ENCODE data around the gene HAP1.
A peak's percentile ranks its signal among the peaks of the same experiment; 100 is the strongest.
"Not testable (repeated sequence)": the region's sequence is repeated elsewhere in the genome, so short reads cannot be mapped to it uniquely, and the experiment has no call there.

HAP1 gene

DNA sequence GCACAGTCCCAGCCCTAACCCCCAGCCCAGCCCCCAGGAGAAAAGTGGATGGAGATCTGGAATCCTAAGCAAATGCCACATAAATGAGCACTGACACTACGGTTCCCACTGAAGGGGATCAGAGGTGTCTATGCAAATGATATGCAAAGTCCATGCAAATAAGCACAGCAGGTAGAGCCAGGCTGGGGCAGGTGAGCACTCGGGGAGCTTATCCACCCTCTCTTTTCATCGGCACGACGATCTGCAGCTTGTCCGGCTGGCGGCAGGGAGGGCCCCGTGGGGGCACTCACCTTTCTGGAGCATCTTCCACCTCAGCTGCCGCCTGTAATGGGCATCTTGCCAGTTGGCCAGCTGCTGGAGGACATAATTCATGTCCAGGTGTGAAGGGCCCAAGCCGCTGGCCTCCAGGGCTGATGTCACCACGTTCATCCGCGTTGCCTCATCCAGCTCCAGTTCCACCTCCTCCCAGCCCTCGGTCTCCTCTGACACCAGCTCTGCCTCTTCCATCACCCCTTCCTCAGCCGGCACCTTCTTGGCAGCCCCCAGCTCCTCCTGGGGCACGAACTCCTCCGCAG is 9.9 kb downstream of the HAP1 start:
- DNase-seq = no peak

DNA sequence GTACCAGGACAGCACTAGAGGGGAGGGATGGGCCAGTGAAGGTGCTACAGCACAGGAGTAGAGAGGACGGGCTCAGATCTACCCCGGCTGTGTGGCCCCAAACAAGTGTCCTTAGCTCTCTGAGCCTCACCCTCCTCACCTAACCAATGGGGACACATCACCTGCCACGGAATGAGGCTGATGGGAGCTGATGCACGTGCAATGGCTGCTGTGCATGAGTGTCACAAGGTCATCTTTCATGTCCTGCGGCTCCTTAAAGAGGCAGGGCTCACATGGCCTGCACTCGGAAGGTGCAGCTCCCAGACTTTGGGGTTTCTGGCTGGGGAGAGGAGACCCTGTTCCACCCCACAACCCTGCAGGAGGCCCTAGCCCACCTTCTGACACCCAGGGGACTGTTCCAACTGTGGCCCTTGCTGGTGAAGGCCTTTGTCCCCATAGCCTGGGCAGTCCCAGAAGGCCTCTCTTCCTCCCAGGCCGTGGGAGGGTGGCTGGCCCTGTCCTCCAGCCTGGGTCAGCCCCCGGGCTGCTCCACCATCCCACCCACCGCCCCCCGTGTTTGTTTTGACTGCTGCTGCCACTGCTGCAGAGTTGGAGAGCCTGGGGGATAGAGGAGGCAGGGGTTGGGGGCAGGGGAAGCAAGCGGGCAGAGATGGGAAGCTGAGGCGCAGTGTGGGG is 10.5 kb downstream of the HAP1 start:
- DNase-seq = no peak

DNA sequence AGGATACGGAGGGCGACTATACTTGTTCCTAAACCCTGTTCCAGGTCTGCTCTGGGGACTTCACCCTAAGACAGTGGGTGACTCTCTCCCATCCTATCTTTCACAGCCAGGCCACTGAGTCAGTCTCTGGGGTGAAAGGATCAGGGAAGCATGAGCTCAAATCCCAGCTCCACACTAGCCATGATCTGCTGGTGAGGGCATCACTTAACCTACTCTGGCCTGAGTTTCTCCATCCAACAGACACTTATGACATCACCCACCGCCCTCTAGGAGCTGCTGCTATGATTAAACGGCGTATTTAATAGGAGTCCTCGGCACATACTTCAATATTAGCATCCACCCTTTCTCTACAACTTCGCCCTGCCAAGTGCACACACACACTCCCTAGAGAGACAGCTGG is 12.2 kb downstream of the HAP1 start:
- no peak for DNase-seq

DNA sequence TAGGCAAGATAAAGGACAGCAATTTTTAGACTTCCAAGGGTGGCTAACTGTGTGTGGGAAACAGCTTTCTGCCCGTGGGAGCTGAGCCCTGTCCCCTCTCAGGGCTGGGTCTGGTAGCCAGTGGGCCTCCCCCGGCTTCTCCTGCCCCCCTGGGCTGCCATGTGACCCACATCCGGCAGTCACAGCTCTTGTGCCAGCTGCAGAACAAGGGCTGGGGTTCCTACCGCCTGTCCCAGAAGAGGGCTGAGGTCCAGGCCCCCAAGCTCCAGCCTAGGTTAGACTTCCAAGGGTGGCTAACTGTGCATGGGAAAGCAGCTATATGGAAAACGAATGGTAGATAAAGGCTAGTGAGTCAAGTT is 16.2 kb downstream of the HAP1 start:
- no peak for DNase-seq

DNA sequence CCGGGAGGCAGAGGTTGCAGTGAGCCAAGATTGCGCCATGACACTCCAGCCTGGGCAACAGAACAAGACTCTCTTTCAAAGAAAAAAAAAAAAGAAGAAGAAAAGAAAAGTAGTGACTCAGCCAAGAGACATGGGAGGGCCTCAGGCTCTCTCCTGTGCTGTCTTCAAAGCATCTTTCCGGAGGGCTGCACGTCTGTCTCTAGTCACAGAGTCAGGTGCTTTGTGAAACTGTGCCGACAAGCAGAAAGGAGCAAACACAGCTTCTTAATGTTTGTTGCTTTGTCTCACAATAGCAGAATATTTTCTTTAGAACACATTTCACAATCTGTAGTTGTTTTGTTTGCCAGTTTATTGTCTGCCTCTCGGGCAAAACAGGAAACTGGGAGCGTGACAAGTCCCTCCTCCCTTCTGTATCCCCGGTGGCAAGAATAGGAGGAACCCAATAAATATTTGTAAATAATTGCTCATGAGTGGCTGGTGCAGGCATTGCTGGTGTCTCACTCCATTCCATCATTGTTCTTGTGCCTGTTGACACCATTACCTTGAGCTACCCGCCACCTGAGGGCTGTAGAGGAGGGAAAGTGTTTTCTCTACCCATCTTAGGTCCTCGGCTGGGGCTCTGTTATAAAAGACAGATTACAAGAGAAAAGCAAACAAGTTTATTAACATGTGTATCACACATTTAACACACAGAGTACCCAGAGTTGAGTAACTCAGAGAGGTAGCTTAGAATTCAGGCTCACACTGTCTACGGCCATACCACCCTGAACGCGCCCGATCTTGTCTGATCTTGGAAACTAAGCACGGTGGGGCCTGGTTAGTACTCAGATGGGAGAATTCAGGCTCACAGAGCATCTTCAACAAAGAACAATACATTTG is 16.8 kb downstream of the HAP1 start:
- DNase-seq = no peak

DNA sequence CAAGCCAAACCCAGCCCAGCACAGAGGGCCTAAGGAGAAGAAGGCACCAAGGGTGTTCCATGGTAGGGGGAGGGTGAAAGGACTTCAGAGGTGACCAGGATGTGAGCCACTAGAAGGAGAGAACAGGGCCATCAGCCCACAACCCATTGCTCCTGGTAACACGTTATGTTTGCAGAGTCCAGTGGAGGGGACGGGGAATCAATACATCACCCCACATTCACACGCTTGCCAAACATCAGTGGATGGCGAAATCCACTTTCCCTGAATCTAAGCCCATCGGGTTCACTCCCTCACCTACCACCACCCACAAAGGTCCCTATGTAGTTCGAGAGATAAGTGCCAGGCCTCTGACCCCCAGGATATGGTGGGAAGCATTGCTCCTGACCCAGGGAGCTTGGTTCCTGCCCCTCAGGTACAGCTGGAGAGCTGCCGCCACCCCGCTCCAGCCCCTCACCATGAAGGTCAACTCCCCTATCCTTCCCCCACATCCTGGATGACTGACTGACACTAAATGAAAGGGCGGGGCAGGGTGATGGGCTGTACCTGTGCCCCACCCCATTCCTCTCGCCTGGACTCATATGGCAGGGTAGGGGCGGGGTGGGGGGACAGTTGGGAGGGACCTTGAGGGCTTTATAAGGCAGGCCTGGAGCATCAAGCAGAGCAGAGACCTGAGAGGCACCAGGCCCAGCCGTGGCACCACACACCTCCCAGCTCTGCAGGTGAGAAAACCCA is 22.6 kb downstream of the HAP1 start, which contains the start of gene GAST:
GAST (plus strand) TSS at position 663 of the 732 bp plus-strand sequence. CDS start 3,106 bp downstream, outside the sequence.
- DNase-seq = no peak

DNA sequence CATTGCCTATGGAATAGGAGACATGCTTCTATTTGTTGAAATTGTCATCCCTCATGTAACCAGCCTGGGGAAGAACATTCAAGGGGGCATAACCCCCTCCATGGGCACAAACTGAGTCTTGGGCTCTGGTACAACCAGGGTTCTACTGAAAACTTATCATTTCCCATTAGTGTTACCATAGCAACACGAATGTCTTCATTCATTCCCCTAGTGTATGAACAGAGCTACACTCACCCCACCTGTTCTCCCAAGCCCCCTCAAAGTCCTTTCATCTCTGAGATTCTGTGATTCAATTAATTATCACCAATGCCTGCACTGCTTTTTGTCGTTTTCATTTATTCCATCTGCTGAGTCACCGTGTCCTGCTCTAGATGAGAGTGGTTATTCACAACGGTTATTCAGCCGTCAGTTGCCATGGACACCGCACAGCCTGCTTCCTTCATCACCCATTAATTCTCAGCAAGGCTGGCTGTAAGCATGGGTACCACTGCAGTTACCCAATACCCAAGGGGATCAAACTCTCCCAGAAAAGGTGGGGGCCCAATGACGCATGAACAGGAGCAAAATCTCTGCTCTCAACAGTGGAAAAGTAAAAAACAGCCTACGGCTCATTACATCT is 23.9 kb downstream of the HAP1 start:
- DNase-seq = no peak

DNA sequence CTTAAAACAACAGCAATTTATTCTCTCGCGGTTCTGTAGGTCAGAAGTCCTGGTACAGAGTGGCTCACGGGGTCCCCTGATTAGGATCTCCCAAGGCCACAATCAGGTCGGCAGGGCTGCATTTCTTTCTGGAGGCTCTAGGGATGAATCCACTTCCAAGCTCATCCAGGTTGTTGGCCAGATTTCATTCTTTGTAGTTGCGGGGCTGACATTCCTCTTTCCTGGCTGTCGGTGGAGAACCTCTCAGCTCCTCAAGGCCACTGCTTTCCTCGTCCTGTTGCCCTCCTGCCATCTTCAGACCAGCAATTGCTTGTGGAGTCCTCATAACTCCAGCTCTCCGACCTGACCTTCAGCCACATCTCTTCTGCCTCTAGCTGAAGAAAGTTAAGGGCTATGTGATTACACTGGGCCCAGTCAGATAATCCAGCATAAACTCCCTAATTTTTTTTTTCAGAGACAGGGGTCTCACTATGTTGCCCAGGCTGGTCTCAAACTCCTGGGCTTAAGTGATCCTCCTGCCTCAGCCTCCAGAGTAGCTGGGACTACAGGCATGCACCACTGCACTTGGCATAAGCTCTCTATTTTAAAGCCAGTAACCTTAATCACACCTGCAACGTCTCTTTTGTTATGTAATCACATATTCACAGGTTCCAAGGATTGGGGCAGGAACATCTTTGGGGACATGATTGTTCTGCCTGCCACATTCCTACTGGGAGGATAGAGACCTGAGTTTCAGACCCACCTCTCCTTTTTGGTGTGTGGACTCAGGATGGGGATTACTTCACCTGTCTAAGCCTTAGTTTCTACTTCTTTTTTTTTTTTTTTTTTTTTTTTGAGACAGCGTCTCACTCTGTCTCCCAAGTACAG is 26.4 kb downstream of the HAP1 start:
- no peak for DNase-seq

DNA sequence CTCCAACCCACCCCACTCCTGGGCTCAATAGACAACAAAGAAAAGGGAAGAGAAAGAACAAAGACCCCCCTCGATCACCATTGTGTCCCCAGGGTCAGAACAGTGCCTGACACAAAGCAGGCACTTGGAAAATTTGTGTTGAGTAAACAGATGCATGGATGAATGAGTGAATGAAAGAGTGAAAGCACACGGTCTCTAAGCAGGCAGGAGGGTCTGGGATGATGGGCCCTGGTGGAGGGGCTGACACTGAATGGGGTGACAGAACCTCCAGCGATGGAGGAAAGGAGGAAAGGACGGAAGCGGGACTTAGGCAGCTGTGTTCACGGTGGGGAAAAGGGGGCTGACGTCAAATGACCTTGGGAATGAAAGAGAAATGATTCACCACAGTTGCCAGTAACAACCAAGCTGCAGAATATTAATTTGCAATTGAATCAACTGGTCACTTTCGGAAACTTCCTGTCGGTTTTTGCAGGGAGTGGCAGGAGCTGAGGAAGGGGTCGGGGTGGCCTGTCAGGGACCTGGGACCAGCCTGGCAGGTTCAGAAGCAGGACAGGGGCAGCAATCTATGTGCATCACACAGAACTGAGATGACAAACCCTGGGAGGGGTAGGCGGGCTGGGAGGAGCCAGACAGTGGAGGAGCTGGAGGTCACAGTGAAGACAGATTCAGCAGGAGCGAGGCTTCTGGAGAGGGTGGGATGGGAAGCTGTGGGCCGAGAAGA is 29.0 kb downstream of the HAP1 start:
- no peak for DNase-seq

DNA sequence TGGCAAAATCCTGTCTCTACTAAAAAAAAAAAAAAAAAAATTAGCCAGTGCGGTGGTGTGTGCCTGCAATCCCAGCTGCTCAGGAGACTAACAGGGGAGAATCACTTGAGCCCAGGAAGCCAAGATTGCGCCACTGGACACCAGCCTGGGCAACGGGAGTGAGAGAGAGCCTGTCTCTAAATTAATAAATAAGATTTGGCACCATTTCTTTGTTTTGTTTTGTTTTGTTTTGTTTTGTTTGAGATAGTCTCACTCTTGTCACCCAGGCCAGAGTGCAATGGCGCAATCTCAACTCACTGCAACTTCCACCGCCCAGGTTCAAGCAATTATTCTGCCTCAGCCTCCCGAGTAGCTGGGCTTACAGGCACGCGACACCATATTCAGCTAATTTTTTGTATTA is 31.7 kb downstream of the HAP1 start:
- DNase-seq = no peak

DNA sequence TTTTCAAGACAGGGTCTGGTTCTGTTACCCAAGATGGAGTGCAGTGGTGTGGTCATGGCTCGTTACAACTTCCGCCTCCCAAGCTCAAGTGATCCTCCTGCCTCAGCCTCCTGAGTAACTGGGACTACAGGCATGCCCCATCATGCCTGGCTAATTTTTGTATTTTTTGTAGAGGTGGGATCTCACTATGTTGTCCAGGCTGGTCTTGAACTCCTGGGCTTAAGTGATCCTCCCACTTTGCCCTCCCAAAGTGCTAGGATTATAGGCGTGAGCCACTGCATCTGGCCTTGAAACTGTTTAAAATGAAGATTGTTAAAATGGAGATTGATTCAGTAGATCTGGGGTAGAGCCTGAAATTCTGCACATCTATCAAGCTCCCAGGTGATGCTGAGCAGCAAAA is 33.6 kb downstream of the HAP1 start:
- not testable (repeated sequence) for DNase-seq

DNA sequence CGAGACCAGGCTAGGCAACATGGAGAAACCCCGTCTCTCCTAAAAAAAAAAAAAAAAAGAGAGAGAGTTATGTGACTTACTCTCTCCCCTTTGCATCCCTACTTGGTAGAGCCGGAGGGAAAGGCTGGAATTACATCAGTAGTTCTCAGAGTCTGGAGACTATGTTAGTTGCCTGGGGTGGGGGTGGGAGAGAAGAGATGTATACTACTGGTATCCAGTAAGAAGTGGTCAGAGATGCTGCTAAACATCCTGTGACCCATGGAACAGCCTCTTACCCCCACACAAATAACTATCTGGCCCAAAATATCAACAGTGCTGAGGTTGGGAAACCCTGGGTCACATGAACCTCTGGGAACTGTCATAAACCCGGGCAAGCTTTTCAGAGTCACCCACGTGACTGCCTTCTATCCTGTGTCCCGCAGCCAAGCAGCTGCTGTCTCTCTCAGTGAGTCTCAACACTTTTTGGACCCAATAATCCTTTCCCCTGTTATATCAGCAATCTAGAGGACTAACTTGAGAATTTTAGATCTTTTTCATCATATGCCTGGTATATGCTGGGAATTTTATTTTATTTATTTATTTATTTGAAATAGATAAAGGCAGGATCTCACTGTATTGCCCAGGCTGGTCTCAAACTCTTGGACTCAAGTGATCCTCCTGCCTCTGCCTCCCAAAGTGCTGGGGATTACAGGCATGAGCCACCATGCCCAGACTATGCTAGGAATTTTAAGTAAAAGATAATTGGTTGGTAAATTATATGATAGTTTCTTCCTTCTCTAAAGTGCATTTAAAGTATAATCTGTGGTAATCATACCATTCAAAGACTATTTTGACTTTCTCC is 37.1 kb downstream of the HAP1 start:
- no peak for DNase-seq

DNA sequence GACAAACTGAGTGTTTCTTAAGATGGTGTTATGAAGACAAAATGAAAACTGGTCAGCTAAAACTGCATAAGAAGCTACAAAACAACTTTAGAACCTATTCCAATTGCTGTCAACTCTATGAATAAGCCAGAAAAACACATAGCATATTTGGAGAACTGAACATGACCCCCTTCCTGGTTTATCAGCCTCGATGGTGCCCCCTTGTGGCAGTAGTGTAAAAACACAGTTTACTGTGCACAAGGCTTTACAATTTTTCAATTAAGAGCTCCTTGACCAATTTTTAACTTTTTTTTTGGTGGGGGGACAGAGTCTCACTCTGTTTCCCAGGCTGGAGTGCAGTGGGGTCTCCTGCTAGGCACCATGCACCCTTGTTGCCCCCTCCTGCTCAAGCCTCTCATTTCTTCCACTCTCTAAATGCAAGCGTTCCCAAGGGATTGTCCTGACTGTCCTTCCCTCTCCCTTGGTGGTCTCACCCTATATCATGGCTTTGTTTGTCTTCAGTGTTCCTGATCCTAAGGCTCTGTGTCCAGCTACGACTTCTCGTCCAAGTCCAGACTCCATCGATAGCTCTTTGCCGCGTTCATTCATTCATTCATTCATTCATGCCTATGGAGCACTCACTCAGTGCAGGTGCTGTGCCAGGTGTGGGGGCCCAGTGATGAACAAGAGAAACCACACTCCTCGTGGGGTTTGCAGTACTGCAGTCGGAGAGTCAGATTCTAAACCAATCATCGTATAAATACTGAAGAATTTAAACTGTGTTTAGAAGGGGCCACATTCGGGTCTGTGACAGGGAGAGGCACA is 38.3 kb downstream of the HAP1 start:
- DNase-seq = peak; percentile 84

DNA sequence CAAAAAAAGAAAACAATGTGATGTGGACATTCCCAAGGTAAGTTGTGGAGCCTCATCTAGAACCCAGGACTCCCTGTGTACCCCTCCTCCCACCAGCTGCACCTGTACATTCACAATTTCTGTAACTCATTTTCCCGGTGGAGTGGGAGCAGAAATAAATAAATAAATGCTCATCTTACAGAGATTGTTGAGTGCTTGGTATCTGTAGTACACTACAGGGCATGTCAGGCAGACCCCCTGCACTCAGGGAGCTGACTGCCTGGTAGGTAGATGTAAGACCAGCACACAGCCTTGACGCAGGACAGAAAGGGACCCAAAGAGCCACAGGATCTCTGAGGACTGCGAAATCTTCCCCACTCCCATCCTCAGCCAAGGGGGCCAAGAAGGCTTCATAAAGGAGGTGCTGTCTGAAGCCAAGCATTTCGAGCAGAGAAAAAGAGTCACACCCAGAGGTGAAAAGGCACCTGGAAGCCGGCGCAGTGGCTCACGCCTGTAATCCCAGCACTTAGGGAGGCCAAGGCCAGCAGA is 39.2 kb downstream of the HAP1 start:
- no peak for DNase-seq

DNA sequence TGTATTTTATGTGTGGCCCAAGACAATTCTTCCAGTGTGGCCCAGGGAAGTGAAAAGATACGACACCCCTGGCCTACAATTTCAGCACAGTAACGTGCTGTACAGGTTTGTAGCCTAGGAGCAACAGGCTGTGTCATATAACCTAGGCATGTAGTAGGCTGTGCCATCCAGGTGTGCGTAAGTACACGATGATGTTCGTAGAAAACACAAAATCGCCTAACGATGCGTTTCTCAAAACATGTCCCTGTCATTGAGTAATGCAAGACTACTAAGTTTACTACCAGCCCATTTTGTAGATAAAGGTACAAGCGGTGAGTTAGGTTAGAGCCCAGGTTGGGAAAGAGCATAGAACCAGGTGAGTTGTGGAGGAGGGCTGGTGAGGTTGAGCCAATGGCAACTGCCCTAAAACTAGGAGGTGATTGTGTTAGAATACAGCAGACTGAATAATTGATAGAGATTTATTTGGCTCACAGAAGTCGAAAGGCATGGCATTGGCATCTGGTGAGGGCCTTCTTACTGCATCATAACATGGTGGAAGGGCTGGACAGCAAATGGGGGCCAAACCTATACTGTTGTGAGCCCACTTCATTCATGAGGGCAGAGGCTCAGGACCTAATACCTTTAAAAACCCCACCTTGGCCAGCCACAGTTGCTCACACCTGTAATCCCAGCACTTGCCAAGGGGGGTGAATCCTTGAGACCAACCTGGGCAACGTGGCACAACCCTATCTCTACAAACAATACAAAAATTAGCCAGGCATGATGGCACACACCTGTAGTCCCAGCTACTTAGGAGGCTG is 41.5 kb downstream of the HAP1 start:
- peak; percentile 43 for DNase-seq

DNA sequence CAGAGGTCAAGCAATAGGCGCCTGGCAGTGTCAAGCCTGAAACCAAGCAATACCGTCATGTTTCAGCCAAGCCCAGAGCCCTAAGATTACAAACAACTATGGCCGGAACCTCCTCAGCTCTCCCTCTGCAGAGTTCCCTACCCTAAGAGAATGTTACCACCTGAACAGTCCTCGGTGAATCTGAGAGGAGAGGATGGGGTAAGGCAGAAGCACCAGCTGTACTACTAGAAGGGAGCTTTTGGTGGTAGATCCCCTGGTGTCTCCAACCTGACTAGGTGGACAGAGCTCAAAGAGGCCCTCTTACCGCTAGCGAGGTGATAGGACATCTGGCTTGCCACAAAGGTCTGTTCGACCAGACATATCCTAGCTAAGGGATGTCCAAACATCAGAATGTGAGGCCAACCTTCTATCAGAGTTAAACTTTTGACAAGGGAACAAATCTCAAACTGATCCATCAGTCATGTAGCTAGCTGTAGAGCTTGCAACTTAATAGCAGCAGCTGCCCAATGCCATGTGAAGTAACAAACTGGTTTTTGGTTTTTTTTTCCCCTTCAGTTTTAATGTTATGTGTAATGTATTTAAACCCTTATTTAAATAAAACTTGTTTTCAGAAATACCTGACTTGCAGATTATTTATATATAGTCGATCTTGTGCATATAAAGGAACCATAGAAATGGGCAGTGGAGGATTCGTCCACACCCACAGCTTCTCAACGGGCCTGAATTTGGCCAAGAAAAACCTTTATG is 43.2 kb downstream of the HAP1 start:
- DNase-seq = no peak

DNA sequence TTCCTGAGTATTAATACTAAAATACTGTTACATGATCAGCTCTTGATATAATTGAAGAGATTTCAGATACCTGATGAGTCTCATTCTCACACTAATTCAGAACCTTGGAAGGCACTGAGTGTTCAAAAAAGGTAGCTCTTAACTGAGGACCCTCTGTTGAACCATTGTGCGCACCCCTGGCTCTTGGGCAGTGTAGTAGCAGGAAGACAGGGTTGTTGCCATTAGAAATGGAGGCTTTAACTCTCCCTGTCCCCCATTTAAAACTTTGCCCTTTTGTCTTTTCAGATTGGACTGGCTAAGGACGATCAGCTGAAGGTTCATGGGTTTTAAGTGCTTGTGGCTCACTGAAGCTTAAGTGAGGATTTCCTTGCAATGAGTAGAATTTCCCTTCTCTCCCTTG is 43.9 kb downstream of the HAP1 start:
- DNase-seq = no peak

Data from stimulated activated CD8-positive, alpha-beta memory T cell treated with anti-CD3 and anti-CD28 coated beads, Interleukin-4, amount 100 ng/mL, for 48 hours (primary cell).